Coronary artery (tissue), 2 donors: ENCODE data around the gene MSI2.

Experiments used
- DNase-seq: peaks from one replicate; pipeline ENCODE4 v3.0.0-alpha.2; 2017; ENCODE audit warnings: low spot score
- H3K27ac ChIP-seq, 2 donors: fragments of 200-600 bp; sonication (generic); one replicate each; pipeline ENCODE4 v1.5.1; 2016 to 2019
- H3K4me3 ChIP-seq: fragments of 200-600 bp; sonication (generic); 2 replicates; pipeline ENCODE4 v1.5.1; 2016; ENCODE audit warnings: mild to moderate bottlenecking, moderate library complexity
- CTCF ChIP-seq: fragments of 200-600 bp; sonication (generic); IDR thresholded peaks from one replicate; pipeline ENCODE4 v1.5.1; 2019; ENCODE audit warnings: antibody characterized with exemption

The MSI2 gene

GRCh38 chr17:57379237-57379894, 123.0 kb downstream of the MSI2 start:
- Histone ChIP-seq H3K4me3 (no peak overlapping the region), H3K27ac (no peak overlapping the region)
- no peak for TF ChIP-seq CTCF
- DNase-seq, result no peak

GRCh38 chr17:57379895-57380434, 123.6 kb downstream of the MSI2 start:
- no peak for TF ChIP-seq CTCF
- DNase-seq, result no peak
- H3K27ac ChIP-seq, result no peak overlapping the region
- no peak overlapping the region for H3K4me3 ChIP-seq

- DNase-seq, result no peak
- no peak overlapping the region for H3K4me3 ChIP-seq
- H3K27ac ChIP-seq, result no peak overlapping the region
- TF ChIP-seq CTCF, result no peak
Measured at GRCh38 chr17:57381498-57381897, 125.2 kb downstream of the MSI2 start.

- H3K27ac ChIP-seq, result no peak overlapping the region
- no peak for TF ChIP-seq CTCF
- DNase-seq, result no peak
- no peak overlapping the region for H3K4me3 ChIP-seq
Measured at GRCh38 chr17:57384219-57384618, 127.9 kb downstream of the MSI2 start.

- no peak for TF ChIP-seq CTCF
- no peak for DNase-seq
- no peak overlapping the region for H3K27ac ChIP-seq
- no peak overlapping the region for H3K4me3 ChIP-seq
Measured at GRCh38 chr17:57385975-57386374, 129.7 kb downstream of the MSI2 start.

GRCh38 chr17:57387575-57387974, 131.3 kb downstream of the MSI2 start:
- no peak for DNase-seq
- no peak overlapping the region for H3K4me3 ChIP-seq
- H3K27ac ChIP-seq, result no peak overlapping the region
- TF ChIP-seq CTCF, result no peak

GRCh38 chr17:57388131-57388725, 131.9 kb downstream of the MSI2 start:
- DNase-seq, result no peak
- no peak for TF ChIP-seq CTCF
- Histone ChIP-seq H3K4me3 (no peak overlapping the region), H3K27ac (no peak overlapping the region)
